DND-41 (cell line): ENCODE results near the gene PLEKHA5.

ENCODE experiments used
- EZH2 ChIP-seq: IDR thresholded peaks from 3 replicates; pipeline ENCODE4 v1.6.1; 2012; ENCODE audit warnings: borderline replicate concordance, low read depth, mild to moderate bottlenecking, moderate library complexity, low read length, inconsistent platforms; ENCODE audit not compliant: severe bottlenecking
- TF ChIP-seq, protein P1 (sequence below): IDR thresholded peaks from 2 replicates; pipeline ENCODE4 v1.5.1; 2012; ENCODE audit warnings: borderline replicate concordance, low read length, moderate library complexity, mild to moderate bottlenecking; ENCODE audit not compliant: poor library complexity, severe bottlenecking; ENCODE audit errors: extremely low read depth

DNA sequence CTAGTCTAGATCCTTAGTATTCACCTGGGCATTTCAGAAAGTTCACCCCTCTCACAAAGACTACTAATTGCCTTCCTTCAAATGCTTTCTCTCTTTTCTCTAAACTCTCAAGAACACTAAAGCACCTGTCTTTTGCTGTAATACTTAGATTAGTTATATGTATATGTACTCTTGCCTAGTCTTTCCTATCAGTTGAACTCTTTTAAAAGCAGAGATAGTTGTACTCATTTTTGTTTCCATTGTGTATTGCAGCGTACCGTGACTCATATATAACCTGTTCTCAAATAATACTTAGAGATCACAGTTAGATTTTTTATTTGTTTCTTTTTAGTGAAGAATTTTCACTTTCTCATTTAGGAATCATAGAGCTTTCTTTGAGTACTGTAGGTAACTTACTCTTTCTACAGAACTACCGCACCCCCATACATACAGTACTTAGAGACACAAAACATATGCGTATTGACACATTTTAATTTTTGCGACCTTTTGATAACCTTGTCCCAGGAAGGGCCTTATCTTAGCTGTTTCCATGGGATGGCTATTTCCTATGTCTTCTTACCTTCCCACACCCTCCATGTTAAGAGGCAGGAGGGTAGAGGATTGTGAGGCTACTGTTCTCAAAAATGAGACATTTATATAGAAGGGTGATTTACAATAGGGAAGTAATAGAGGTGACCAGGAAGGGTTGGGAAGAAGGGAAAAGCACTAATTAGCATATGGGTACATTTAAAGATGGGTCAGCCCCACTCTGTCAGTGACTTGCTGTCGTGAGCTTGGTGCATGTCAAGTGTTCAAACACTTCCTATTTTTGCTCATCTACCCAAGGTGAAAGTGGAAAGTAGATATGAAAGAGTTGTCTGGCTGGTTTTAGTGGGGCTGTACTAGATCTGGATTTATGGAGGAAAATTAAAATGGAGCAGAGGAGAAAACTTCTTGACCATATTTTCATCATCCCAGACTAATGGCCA lies 74.3 kb downstream of the PLEKHA5 start:
- TF ChIP-seq, protein P1, sequence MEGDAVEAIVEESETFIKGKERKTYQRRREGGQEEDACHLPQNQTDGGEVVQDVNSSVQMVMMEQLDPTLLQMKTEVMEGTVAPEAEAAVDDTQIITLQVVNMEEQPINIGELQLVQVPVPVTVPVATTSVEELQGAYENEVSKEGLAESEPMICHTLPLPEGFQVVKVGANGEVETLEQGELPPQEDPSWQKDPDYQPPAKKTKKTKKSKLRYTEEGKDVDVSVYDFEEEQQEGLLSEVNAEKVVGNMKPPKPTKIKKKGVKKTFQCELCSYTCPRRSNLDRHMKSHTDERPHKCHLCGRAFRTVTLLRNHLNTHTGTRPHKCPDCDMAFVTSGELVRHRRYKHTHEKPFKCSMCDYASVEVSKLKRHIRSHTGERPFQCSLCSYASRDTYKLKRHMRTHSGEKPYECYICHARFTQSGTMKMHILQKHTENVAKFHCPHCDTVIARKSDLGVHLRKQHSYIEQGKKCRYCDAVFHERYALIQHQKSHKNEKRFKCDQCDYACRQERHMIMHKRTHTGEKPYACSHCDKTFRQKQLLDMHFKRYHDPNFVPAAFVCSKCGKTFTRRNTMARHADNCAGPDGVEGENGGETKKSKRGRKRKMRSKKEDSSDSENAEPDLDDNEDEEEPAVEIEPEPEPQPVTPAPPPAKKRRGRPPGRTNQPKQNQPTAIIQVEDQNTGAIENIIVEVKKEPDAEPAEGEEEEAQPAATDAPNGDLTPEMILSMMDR, result no peak
- TF ChIP-seq EZH2, result no peak
